ENCODE results near the gene IRF2BP2. TPM values are rescaled to one million over a fixed set of nuclear protein-coding genes. Genes with fewer than 3 reads are reported as not detected.

IRF2BP2 gene
- total and polyA plus RNA-seq, 2 of the 13 experiments (the other 11 are each of a cell fraction or from before 2014, with no cell fraction given), result 140 to 147 TPM

DNA sequence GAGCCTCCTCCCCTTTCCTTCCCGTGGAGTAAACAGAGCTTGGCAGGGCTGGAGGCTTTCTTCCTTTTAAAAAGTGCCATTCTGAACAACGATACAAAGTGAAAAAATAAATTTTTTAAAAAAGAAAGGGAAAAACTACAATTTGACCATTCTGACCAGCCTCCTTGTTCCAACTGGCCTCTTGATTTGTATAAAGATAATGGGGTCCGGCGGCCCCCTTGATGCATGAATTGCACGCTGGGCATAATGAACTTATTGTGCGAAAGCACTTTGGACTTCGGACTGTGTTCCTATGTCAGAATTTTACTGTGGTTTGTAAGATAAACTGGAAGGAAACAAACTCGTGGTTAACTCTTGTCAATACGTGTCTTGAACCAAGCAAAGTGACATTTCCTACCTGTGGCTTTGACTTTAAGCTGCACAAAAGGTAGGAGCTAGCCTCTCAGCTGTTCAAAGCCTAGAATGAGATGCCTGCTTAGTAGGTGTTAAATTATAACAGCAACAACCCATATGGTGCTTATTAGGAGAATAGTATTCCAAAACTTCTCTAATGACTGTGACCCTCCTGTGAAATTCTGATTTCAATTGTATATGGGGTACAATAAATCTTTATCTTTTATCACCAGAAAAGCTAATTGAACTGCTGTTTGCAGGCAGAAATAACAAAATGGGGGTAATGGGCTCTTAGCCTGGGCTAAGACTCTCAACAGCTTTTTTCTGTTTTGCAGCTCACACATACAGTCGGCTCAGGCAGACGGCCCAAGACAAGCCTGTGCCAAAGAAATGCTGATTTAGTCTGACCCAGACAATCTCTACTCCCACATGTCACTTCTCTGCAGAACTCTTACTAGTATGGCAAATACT lies 9.3 kb downstream of the IRF2BP2 start (continued):
- TF ChIP-seq, protein P1, sequence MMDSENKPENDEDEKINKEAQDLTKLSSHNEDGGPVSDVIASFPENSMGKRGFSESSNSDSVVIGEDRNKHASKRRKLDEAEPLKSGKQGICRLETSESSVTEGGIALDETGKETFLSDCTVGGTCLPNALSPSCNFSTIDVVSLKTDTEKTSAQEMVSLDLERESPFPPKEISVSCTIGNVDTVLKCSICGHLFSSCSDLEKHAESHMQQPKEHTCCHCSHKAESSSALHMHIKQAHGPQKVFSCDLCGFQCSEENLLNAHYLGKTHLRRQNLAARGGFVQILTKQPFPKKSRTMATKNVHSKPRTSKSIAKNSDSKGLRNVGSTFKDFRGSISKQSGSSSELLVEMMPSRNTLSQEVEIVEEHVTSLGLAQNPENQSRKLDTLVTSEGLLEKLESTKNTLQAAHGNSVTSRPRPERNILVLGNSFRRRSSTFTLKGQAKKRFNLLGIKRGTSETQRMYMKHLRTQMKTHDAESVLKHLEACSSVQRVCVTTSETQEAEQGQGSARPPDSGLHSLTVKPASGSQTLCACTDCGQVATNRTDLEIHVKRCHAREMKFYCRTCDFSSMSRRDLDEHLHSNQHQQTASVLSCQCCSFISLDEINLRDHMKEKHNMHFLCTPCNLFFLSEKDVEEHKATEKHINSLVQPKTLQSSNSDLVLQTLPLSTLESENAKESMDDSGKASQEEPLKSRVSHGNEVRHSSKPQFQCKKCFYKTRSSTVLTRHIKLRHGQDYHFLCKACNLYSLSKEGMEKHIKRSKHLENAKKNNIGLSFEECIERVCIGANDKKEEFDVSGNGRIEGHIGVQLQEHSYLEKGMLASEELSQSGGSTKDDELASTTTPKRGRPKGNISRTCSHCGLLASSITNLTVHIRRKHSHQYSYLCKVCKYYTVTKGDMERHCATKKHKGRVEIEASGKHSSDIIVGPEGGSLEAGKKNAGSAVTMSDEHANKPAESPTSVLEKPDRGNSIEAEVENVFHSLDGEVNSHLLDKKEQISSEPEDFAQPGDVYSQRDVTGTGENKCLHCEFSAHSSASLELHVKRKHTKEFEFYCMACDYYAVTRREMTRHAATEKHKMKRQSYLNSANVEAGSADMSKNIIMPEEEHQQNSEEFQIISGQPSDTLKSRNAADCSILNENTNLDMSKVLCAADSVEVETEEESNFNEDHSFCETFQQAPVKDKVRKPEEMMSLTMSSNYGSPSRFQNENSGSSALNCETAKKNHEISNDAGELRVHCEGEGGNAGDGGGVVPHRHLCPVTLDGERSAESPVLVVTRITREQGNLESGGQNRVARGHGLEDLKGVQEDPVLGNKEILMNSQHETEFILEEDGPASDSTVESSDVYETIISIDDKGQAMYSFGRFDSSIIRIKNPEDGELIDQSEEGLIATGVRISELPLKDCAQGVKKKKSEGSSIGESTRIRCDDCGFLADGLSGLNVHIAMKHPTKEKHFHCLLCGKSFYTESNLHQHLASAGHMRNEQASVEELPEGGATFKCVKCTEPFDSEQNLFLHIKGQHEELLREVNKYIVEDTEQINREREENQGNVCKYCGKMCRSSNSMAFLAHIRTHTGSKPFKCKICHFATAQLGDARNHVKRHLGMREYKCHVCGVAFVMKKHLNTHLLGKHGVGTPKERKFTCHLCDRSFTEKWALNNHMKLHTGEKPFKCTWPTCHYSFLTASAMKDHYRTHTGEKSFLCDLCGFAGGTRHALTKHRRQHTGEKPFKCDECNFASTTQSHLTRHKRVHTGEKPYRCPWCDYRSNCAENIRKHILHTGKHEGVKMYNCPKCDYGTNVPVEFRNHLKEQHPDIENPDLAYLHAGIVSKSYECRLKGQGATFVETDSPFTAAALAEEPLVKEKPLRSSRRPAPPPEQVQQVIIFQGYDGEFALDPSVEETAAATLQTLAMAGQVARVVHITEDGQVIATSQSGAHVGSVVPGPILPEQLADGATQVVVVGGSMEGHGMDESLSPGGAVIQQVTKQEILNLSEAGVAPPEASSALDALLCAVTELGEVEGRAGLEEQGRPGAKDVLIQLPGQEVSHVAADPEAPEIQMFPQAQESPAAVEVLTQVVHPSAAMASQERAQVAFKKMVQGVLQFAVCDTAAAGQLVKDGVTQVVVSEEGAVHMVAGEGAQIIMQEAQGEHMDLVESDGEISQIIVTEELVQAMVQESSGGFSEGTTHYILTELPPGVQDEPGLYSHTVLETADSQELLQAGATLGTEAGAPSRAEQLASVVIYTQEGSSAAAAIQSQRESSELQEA (CRISPR knock-in tag; IDR thresholded peaks at IDR 0.05; ENCODE audit: not compliant biosample characterization), result no peak
- no peak for TF ChIP-seq RORA (CRISPR knock-in tag; IDR thresholded peaks at IDR 0.05)
- TF ChIP-seq, protein P2, sequence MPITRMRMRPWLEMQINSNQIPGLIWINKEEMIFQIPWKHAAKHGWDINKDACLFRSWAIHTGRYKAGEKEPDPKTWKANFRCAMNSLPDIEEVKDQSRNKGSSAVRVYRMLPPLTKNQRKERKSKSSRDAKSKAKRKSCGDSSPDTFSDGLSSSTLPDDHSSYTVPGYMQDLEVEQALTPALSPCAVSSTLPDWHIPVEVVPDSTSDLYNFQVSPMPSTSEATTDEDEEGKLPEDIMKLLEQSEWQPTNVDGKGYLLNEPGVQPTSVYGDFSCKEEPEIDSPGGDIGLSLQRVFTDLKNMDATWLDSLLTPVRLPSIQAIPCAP (CRISPR knock-in tag; IDR thresholded peaks at IDR 0.05; ENCODE audit: low read depth), result no peak
- TF ChIP-seq POLR2A (IDR thresholded peaks at IDR 0.05; ENCODE audit: insufficient read depth in 1 of 2, low read depth in 2 of 2, low read length in 2 of 2), result peak; percentile 46 to 83; a peak in 2 of 4 replicates
- TF ChIP-seq MXI1 (IDR thresholded peaks at IDR 0.05; ENCODE audit: borderline replicate concordance, low read depth, low read length), result peak; percentile 35; the same call in 1 of the 3 replicates
- TF ChIP-seq HES4 (CRISPR knock-in tag; IDR thresholded peaks at IDR 0.05; ENCODE audit: borderline replicate concordance), result no peak
- TF ChIP-seq MAFK (conservative IDR thresholded peaks at IDR 0.05 in 1 of 2, IDR thresholded peaks at IDR 0.05 in 1 of 2; ENCODE audit: low read length in 2 of 2), result peak; percentile 34 to 50; a peak in 2 of 4 replicates
- TF ChIP-seq ZNF790 (CRISPR knock-in tag; IDR thresholded peaks at IDR 0.05; ENCODE audit: borderline replicate concordance), result no peak
- TF ChIP-seq ZNF660 (CRISPR knock-in tag; IDR thresholded peaks at IDR 0.05; ENCODE audit: borderline replicate concordance, low read depth), result no peak
- TF ChIP-seq, protein P3, sequence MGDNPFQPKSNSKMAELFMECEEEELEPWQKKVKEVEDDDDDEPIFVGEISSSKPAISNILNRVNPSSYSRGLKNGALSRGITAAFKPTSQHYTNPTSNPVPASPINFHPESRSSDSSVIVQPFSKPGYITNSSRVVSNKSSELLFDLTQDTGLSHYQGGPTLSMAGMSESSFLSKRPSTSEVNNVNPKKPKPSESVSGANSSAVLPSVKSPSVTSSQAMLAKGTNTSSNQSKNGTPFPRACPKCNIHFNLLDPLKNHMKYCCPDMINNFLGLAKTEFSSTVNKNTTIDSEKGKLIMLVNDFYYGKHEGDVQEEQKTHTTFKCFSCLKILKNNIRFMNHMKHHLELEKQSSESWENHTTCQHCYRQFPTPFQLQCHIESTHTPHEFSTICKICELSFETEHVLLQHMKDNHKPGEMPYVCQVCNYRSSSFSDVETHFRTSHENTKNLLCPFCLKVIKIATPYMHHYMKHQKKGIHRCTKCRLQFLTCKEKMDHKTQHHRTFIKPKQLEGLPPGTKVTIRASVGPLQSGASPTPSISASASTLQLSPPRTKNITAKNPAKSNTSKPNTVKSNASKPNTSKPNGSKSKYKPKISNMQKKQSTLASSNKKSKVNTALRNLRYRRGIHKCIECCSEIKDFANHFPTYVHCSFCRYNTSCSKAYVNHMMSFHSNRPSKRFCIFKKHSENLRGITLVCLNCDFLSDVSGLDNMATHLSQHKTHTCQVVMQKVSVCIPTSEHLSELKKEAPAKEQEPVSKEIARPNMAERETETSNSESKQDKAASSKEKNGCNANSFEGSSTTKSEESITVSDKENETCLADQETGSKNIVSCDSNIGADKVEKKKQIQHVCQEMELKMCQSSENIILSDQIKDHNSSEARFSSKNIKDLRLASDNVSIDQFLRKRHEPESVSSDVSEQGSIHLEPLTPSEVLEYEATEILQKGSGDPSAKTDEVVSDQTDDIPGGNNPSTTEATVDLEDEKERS (CRISPR knock-in tag; IDR thresholded peaks at IDR 0.05), result 0 out of 2 replicates have a peak, but pooled peaks have one; percentile 6
- TF ChIP-seq NFIC (IDR thresholded peaks at IDR 0.05; ENCODE audit: low read length), result peak; percentile 93
- TF ChIP-seq, protein P4, sequence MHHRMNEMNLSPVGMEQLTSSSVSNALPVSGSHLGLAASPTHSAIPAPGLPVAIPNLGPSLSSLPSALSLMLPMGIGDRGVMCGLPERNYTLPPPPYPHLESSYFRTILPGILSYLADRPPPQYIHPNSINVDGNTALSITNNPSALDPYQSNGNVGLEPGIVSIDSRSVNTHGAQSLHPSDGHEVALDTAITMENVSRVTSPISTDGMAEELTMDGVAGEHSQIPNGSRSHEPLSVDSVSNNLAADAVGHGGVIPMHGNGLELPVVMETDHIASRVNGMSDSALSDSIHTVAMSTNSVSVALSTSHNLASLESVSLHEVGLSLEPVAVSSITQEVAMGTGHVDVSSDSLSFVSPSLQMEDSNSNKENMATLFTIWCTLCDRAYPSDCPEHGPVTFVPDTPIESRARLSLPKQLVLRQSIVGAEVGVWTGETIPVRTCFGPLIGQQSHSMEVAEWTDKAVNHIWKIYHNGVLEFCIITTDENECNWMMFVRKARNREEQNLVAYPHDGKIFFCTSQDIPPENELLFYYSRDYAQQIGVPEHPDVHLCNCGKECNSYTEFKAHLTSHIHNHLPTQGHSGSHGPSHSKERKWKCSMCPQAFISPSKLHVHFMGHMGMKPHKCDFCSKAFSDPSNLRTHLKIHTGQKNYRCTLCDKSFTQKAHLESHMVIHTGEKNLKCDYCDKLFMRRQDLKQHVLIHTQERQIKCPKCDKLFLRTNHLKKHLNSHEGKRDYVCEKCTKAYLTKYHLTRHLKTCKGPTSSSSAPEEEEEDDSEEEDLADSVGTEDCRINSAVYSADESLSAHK (CRISPR knock-in tag; IDR thresholded peaks at IDR 0.05; ENCODE audit: borderline replicate concordance), result no peak
- TF ChIP-seq HCFC1 (IDR thresholded peaks at IDR 0.05; ENCODE audit: low read depth, low read length), result no peak

Data from HepG2 (cell line).